NCI-H1092 treated with DMSO at 0.1 percent for 48 hours (cell line): Measurements from ENCODE around the gene HPSE2.
"Not testable (repeated sequence)": the region's sequence is repeated elsewhere in the genome, so short reads cannot be mapped to it uniquely, and the experiment has no call there.

Source experiments
- DNase-seq: peaks from one replicate; lab custom pipeline; 2025; lab: John Stamatoyannopoulos, UW

Gene HPSE2

GRCh38 chr10:98919899-98920298 is 315.8 kb downstream of the HPSE2 start:
- no peak for DNase-seq

- no peak for DNase-seq
These were observed 317.8 kb downstream of the HPSE2 start for GRCh38 chr10:98917828-98918227.

GRCh38 chr10:98916526-98917125 is 319.0 kb downstream of the HPSE2 start:
- DNase-seq = no peak

GRCh38 chr10:98915911-98916310 is 319.7 kb downstream of the HPSE2 start:
- no peak for DNase-seq

- no peak for DNase-seq
These were observed 325.1 kb downstream of the HPSE2 start for GRCh38 chr10:98910546-98910945.

GRCh38 chr10:98910048-98910447 is 325.6 kb downstream of the HPSE2 start:
- DNase-seq = no peak

- no peak for DNase-seq
These were observed 326.8 kb downstream of the HPSE2 start for GRCh38 chr10:98908868-98909267.

- DNase-seq = not testable (repeated sequence)
These were observed 327.4 kb downstream of the HPSE2 start for GRCh38 chr10:98908247-98908646.

GRCh38 chr10:98901441-98902110 is 334.1 kb downstream of the HPSE2 start:
- no peak for DNase-seq

- DNase-seq = peak; percentile 35
These were observed 336.6 kb downstream of the HPSE2 start for GRCh38 chr10:98899018-98899417.

GRCh38 chr10:98892523-98892922 is 343.1 kb downstream of the HPSE2 start:
- DNase-seq = no peak

GRCh38 chr10:98886686-98887085 is 349.0 kb downstream of the HPSE2 start:
- no peak for DNase-seq

- no peak for DNase-seq
These were observed 350.3 kb downstream of the HPSE2 start for GRCh38 chr10:98885378-98885777.

GRCh38 chr10:98881789-98882188 is 353.9 kb downstream of the HPSE2 start:
- DNase-seq = no peak

- no peak for DNase-seq
These were observed 354.7 kb downstream of the HPSE2 start for GRCh38 chr10:98880971-98881370.

GRCh38 chr10:98878921-98879320 is 356.7 kb downstream of the HPSE2 start:
- DNase-seq = no peak

GRCh38 chr10:98878418-98878817 is 357.2 kb downstream of the HPSE2 start:
- no peak for DNase-seq

- DNase-seq = no peak
These were observed 373.7 kb downstream of the HPSE2 start for GRCh38 chr10:98861962-98862361.

- DNase-seq = no peak
These were observed 377.1 kb downstream of the HPSE2 start for GRCh38 chr10:98858525-98858924.

GRCh38 chr10:98855403-98856189 is 380.1 kb downstream of the HPSE2 start:
- DNase-seq = no peak

- no peak for DNase-seq
These were observed 383.0 kb downstream of the HPSE2 start for GRCh38 chr10:98852686-98853085.

GRCh38 chr10:98848361-98848760 is 387.3 kb downstream of the HPSE2 start:
- no peak for DNase-seq

- no peak for DNase-seq
These were observed 388.9 kb downstream of the HPSE2 start for GRCh38 chr10:98846787-98847186.
